H1 (cell line): Measurements from ENCODE around the gene BSN. TPM values are rescaled to one million over a fixed set of nuclear protein-coding genes. Genes with fewer than 3 reads are reported as not detected.

Source experiments
- CTCF ChIA-PET: fragments of 300-600 bp; sonication (Branson Sonifier 250); formaldehyde crosslinking; loops from one replicate; lab custom pipeline; 2021; ENCODE audit not compliant: partially characterized antibody; lab: Charles Lee
- POLR2A ChIA-PET: fragments of 300-600 bp; sonication (Branson Sonifier 250); formaldehyde crosslinking; loops from one replicate; lab custom pipeline; 2021; ENCODE audit warnings: inconsistent platforms; ENCODE audit not compliant: partially characterized antibody; lab: Charles Lee
- DNase-seq, 2 experiments: peaks; one replicate each; pipeline versions ENCODE4 v3.0.0 to v3.0.0-alpha.2; 2010 to 2022; ENCODE audit warnings: low spot score in 2 of 2, low read depth in 1 of 2, mixed read lengths in 1 of 2
- FAIRE-seq: peaks from 2 replicates; lab custom pipeline; 2011; peaks lifted over from hg19 to GRCh38; lab: Jason Lieb, UNC
- H2AFZ ChIP-seq: 2 replicates; pipeline ENCODE4 v1.8.1; 2012; ENCODE audit warnings: low read length, inconsistent platforms
- H2AK5ac ChIP-seq: 2 replicates; pipeline ENCODE4 v1.6.1; 2013; ENCODE audit warnings: low read depth, low read length
- H2BK120ac ChIP-seq: replicated peaks from 2 replicates; pipeline ENCODE3; 2013; ENCODE audit warnings: low read depth, low read length, inconsistent platforms
- H2BK12ac ChIP-seq: 2 replicates; pipeline ENCODE4 v1.6.1; 2013; ENCODE audit warnings: low read depth, low read length
- H2BK15ac ChIP-seq: 2 replicates; pipeline ENCODE4 v1.6.1; 2013; ENCODE audit warnings: low read length
- H2BK20ac ChIP-seq: 2 replicates; pipeline ENCODE4 v1.6.1; 2013; ENCODE audit warnings: low read length
- H2BK5ac ChIP-seq: 2 replicates; pipeline ENCODE4 v1.6.1; 2013; ENCODE audit warnings: low read depth, low read length
- H3K14ac ChIP-seq: 2 replicates; pipeline ENCODE4 v1.6.1; 2013; ENCODE audit warnings: inconsistent platforms; ENCODE audit not compliant: insufficient read length
- H3K18ac ChIP-seq: 2 replicates; pipeline ENCODE4 v1.6.1; 2013; ENCODE audit warnings: low read length; ENCODE audit errors: extremely low read depth
- H3K23ac ChIP-seq: 2 replicates; pipeline ENCODE4 v1.6.1; 2013; ENCODE audit warnings: inconsistent platforms; ENCODE audit not compliant: insufficient read length
- H3K23me2 ChIP-seq: 2 replicates; pipeline ENCODE4 v1.6.1; 2013; ENCODE audit warnings: low read depth, low read length
- H3K27ac ChIP-seq: 2 replicates; pipeline ENCODE4 v1.6.1; 2011; ENCODE audit warnings: low read depth, low read length, inconsistent platforms
- H3K27me3 ChIP-seq, 4 experiments: replicated peaks in 1 of 4; 1 replicate in 1 of 4; 2 replicates in 3 of 4; pipeline versions ENCODE4 v1.6.1 to v1.8.1; 2011 to 2013; ENCODE audit warnings: low read length in 3 of 4, mild to moderate bottlenecking in 3 of 4, inconsistent platforms in 2 of 4, mixed read lengths in 2 of 4, moderate library complexity in 1 of 4; ENCODE audit not compliant: control insufficient read depth in 3 of 4, insufficient read depth in 3 of 4; ENCODE audit errors: extremely low read depth in 1 of 4
- H3K36me3 ChIP-seq, 4 experiments: 2 replicates each; pipeline versions ENCODE4 v1.6.1 to v1.8.1; 2011 to 2013; ENCODE audit warnings: mild to moderate bottlenecking in 4 of 4, low read length in 3 of 4, moderate library complexity in 2 of 4, control low read depth in 1 of 4, inconsistent platforms in 1 of 4; ENCODE audit not compliant: insufficient read depth in 4 of 4, control insufficient read depth in 2 of 4
- H3K4ac ChIP-seq: replicated peaks from 2 replicates; pipeline ENCODE3; 2013; ENCODE audit warnings: low read length, low read depth, mixed read lengths, inconsistent platforms; ENCODE audit not compliant: insufficient read length
- H3K4me1 ChIP-seq, 4 experiments: replicated peaks in 1 of 4; 1 replicate in 1 of 4; 2 replicates in 3 of 4; pipeline versions ENCODE4 v1.6.1 to v1.8.1; 2011 to 2013; ENCODE audit warnings: low read length in 3 of 4, inconsistent platforms in 2 of 4, mixed read lengths in 1 of 4; ENCODE audit not compliant: insufficient read depth in 4 of 4, control insufficient read depth in 3 of 4
- H3K4me2 ChIP-seq, 2 experiments: 2 replicates each; pipeline versions ENCODE4 v1.6.1 to v1.8.1; 2011 to 2013; ENCODE audit warnings: low read depth in 2 of 2, low read length in 2 of 2, control low read depth in 1 of 2, inconsistent platforms in 1 of 2, mild to moderate bottlenecking in 1 of 2; ENCODE audit not compliant: insufficient read depth in 1 of 2
- H3K4me3 ChIP-seq, 4 experiments: fragments of 200-600, 300-600 bp in 1 of 4; sonication (generic), shearing (Covaris generic), sonication (Bioruptor Twin) in 1 of 4; 2 replicates each; pipeline versions ENCODE4 v1.5.1 to v1.8.1; 2011 to 2016; ENCODE audit warnings: low read length in 4 of 4, low read depth in 3 of 4, control low read depth in 2 of 4, inconsistent platforms in 2 of 4, mild to moderate bottlenecking in 2 of 4, mixed read lengths in 1 of 4, moderate library complexity in 1 of 4; ENCODE audit not compliant: insufficient read depth in 2 of 4; ENCODE audit errors: extremely low read depth in 1 of 4
- H3K56ac ChIP-seq: replicated peaks from 2 replicates; pipeline ENCODE3; 2013; ENCODE audit warnings: low read depth, mild to moderate bottlenecking, mixed read lengths, low read length, inconsistent platforms; ENCODE audit not compliant: insufficient read length
- H3K79me1 ChIP-seq: 2 replicates; pipeline ENCODE4 v1.6.1; 2013; ENCODE audit warnings: low read depth, low read length, control low read depth
- H3K79me2 ChIP-seq, 2 experiments: 2 replicates each; pipeline versions ENCODE4 v1.6.1 to v1.8.1; 2012 to 2013; ENCODE audit warnings: low read length in 2 of 2, mild to moderate bottlenecking in 2 of 2, inconsistent platforms in 1 of 2; ENCODE audit not compliant: insufficient read depth in 2 of 2, control insufficient read depth in 1 of 2
- H3K9ac ChIP-seq, 4 experiments: replicated peaks in 1 of 4; 1 replicate in 1 of 4; 2 replicates in 3 of 4; pipeline versions ENCODE4 v1.6.1 to v1.8.1; 2011 to 2013; ENCODE audit warnings: low read depth in 3 of 4, low read length in 3 of 4, control low read depth in 2 of 4, mild to moderate bottlenecking in 2 of 4, moderate library complexity in 2 of 4, inconsistent platforms in 1 of 4; ENCODE audit errors: extremely low read depth in 1 of 4
- H3K9me3 ChIP-seq, 2 experiments: 2 replicates each; pipeline versions ENCODE4 v1.6.1 to v1.8.1; 2012 to 2013; ENCODE audit warnings: mild to moderate bottlenecking in 2 of 2, moderate library complexity in 2 of 2, control low read depth in 1 of 2, inconsistent platforms in 1 of 2, low read depth in 1 of 2, low read length in 1 of 2, mixed read lengths in 1 of 2; ENCODE audit not compliant: insufficient read depth in 2 of 2
- H4K20me1 ChIP-seq, 2 experiments: replicated peaks in 1 of 2; 2 replicates each; pipeline versions ENCODE3 to v1.8.1; 2011 to 2013; ENCODE audit warnings: inconsistent platforms in 2 of 2, low read length in 2 of 2, mild to moderate bottlenecking in 1 of 2; ENCODE audit not compliant: insufficient read depth in 2 of 2, control insufficient read depth in 1 of 2
- H4K5ac ChIP-seq: 2 replicates; pipeline ENCODE4 v1.6.1; 2013; ENCODE audit warnings: low read length, low read depth, mixed read lengths, inconsistent platforms; ENCODE audit not compliant: insufficient read length
- H4K8ac ChIP-seq: 2 replicates; pipeline ENCODE4 v1.8.0; 2013; ENCODE audit warnings: mild to moderate bottlenecking, moderate library complexity, low read length, inconsistent platforms; ENCODE audit not compliant: insufficient read depth; ENCODE audit errors: extremely low read depth
- H4K91ac ChIP-seq: replicated peaks from 2 replicates; pipeline ENCODE3; 2013; ENCODE audit warnings: low read length, mixed read lengths, inconsistent platforms; ENCODE audit not compliant: insufficient read length
- NRF1 ChIP-seq: IDR thresholded peaks from 2 replicates; pipeline ENCODE4 v1.6.1; 2011; ENCODE audit warnings: mild to moderate bottlenecking, low read depth, low read length, improper control_type of control experiment
- TEAD4 ChIP-seq: IDR thresholded peaks from 2 replicates; pipeline ENCODE4 v1.6.1; 2012; ENCODE audit warnings: low read depth, low read length, inconsistent platforms, mixed read lengths
- WGBS, 2 experiments: shearing (Covaris generic) in 1 of 2; methylation state at CpG; one replicate each; pipeline versions ENCODE4 v1.1.6 to v1.1.7; 2013 to 2015; ENCODE audit warnings: low lambda C conversion rate in 2 of 2, mixed read lengths in 2 of 2, inconsistent platforms in 1 of 2, low coverage in 1 of 2, missing lambda C conversion rate in 1 of 2; ENCODE audit not compliant: insufficient replicate concordance in 2 of 2, insufficient coverage in 1 of 2, insufficient read length in 1 of 2; ENCODE audit errors: extremely low coverage in 1 of 2, missing lambda C conversion rate in 1 of 2; 5-methylcytosine and 5-hydroxymethylcytosine counted together
- polyA plus RNA-seq, 7 experiments: library from polyadenylated mRNA; depleted of rRNA in 3 of 7; stranded (reverse) in 5 of 7; unstranded in 2 of 7; fragments of >200 nt in 5 of 7; fragments of 200-250 nt in 2 of 7; gene quantifications; 1 replicate in 5 of 7; 2 replicates in 1 of 7; 4 replicates in 1 of 7; pipeline versions ENCODE4 v1.2.1 to v1.2.3, GENCODE V29; 2011 to 2013; ENCODE audit warnings: missing spikeins in 2 of 7, mixed read lengths in 2 of 7
- total RNA-seq: library from RNA; stranded (reverse); fragmentation: NEBNext Ultra II Directional; extraction: Animal tissue kit (Norgen Biotek cat#: 25700); gene quantifications from 2 replicates; pipeline ENCODE4 v1.2.1, GENCODE V29; 2021

Gene BSN
- total and polyA plus RNA-seq, 2 of the 8 experiments (the other 6 are each of a cell fraction or from before 2014, with no cell fraction given) = 0.60 to 3.0 TPM

DNA sequence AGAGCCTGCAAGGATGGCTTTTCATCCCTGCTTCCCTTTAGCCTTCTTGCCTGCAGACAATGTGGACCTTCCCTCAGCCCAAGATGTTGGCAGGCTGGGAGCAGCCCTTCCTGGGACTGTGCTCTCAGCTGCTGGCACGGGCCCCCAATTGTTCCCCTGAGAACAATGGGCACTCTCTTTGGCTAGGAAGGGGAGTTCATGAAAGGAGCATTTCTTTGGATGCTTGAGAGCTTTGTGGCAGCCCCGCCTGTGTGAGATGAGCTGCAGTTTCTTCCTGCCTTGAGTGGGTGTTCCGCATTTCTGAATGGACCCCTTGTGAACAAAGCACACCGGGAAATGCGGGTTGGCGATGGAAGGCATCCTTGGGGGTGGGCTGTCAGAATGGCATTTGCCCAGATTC lies 35.0 kb upstream of the BSN start:
- Histone ChIP-seq H4K8ac (no peak overlapping the region), H4K5ac (no peak overlapping the region), H2BK120ac (no peak overlapping the region), H3K4me3 (no peak overlapping the region), H3K4me2 (no peak overlapping the region), H3K79me2 (peaks cover 0 to 40% of the 10 kb centered on the region in 2 experiments; a peak in 3 of 4 replicates), H3K23ac (no peak overlapping the region), H3K56ac (no peak overlapping the region), H3K4ac (no peak overlapping the region), H3K4me1 (peaks cover 0 to 4% (median 0%) of the 10 kb centered on the region in 4 experiments; a peak in 3 of 7 replicates), H3K18ac (no peak overlapping the region), H2BK5ac (no peak overlapping the region), H2BK20ac (no peak overlapping the region), H4K91ac (no peak overlapping the region), H3K36me3 (peaks cover 2 to 31% (median 9%) of the 10 kb centered on the region in 4 experiments; a peak in 5 of 8 replicates), H3K23me2 (no peaks in the 10 kb centered on the region), H2AFZ (no peak overlapping the region), H3K14ac (no peak overlapping the region), H2BK15ac (no peak overlapping the region), H4K20me1 (peaks cover 2 to 13% of the 10 kb centered on the region in 2 experiments), H3K27me3 (no peaks in the 10 kb centered on the region), H3K9me3 (no peaks in the 10 kb centered on the region), H3K79me1 (peaks cover 14% of the 10 kb centered on the region), H3K9ac (no peak overlapping the region), H3K27ac (no peak overlapping the region), H2BK12ac (no peak overlapping the region), H2AK5ac (no peak overlapping the region)
- POLR2A ChIA-PET = interaction anchor here (0.6 to 0.7 kb wide), 2 partner anchors 17 to 67 kb away, joined by 3 to 4 read pairs; no protein-coding TSS in a partner anchor
- no peak for FAIRE-seq
- CTCF ChIA-PET = interaction anchor here (0.6 to 6.9 kb wide), 10 partner anchors 10 to 182 kb away, joined by 3 to 25 read pairs (median 4); partner anchors contain the start of gene DAG1
- WGBS, 2 experiments = 89% methylated on average over 6 of the region's 6 CpGs; no CpG with 5 or more reads in 1 of the 2 experiments
- DNase-seq = no peak
- no peak for TF ChIP-seq TEAD4
- TF ChIP-seq NRF1 = no peak
